Natural killer cell (primary cell): ENCODE measurements around the gene FAM210A. TPM values are rescaled to one million over a fixed set of nuclear protein-coding genes. Genes with fewer than 3 reads are reported as not detected.
"Not testable (repeated sequence)": the region's sequence is repeated elsewhere in the genome, so short reads cannot be mapped to it uniquely, and the experiment has no call there.

Source experiments
- ATAC-seq, 3 donors: fragments of 150-1000 bp in 2 of 3; fragments of 200-7000 bp in 1 of 3; cut with Tn5 transposase; 1 replicate in 1 of 3; 2 replicates in 2 of 3; pipeline ENCODE4 v1.10.0; 2021; ENCODE audit warnings: mild to moderate bottlenecking in 2 of 3, moderate library complexity in 2 of 3
- DNase-seq, 2 donors: peaks; one replicate each; pipeline versions ENCODE4 v3.0.0 to v3.0.0-alpha.2; 2013 to 2021; ENCODE audit warnings: mixed read lengths in 1 of 2
- H3K27ac ChIP-seq: one replicate; pipeline ENCODE4 v1.5.1; 2013; ENCODE audit warnings: mild to moderate bottlenecking, low read length
- H3K27me3 ChIP-seq: one replicate; pipeline ENCODE4 v1.6.1; 2013; ENCODE audit warnings: low read length; ENCODE audit not compliant: control insufficient read depth, insufficient read depth
- H3K36me3 ChIP-seq: one replicate; pipeline ENCODE4 v1.6.1; 2013; ENCODE audit warnings: low read length; ENCODE audit not compliant: control insufficient read depth, insufficient read depth
- H3K4me1 ChIP-seq: one replicate; pipeline ENCODE4 v1.6.1; 2013; ENCODE audit warnings: low read length; ENCODE audit not compliant: control insufficient read depth, insufficient read depth
- H3K4me3 ChIP-seq: one replicate; pipeline ENCODE4 v1.5.1; 2013; ENCODE audit warnings: low read length
- H3K9me3 ChIP-seq: one replicate; pipeline ENCODE4 v1.6.1; 2013; ENCODE audit warnings: low read length; ENCODE audit not compliant: control insufficient read depth, insufficient read depth
- H3K27ac Mint-ChIP-seq, 2 donors: one replicate each; pipeline ENCODE4 v1.8.0; 2022; ENCODE audit warnings: mild to moderate bottlenecking in 2 of 2, mixed read lengths in 2 of 2, moderate library complexity in 1 of 2
- H3K27me3 Mint-ChIP-seq, 2 donors: one replicate each; pipeline ENCODE4 v1.8.0; 2022; ENCODE audit warnings: low read depth in 2 of 2, mixed read lengths in 2 of 2
- H3K36me3 Mint-ChIP-seq: one replicate; pipeline ENCODE4 v1.8.0; 2022; ENCODE audit warnings: mixed read lengths
- H3K4me1 Mint-ChIP-seq, 2 donors: one replicate each; pipeline ENCODE4 v1.8.0; 2022; ENCODE audit warnings: mixed read lengths in 2 of 2
- H3K4me3 Mint-ChIP-seq: one replicate; pipeline ENCODE4 v1.8.0; 2022; ENCODE audit warnings: mild to moderate bottlenecking, moderate library complexity, mixed read lengths
- H3K9me3 Mint-ChIP-seq, 2 donors: one replicate each; pipeline ENCODE4 v1.8.0; 2022; ENCODE audit warnings: mixed read lengths in 2 of 2
- CTCF ChIP-seq: fragments of 200-600 bp; IDR thresholded peaks from one replicate; pipeline ENCODE4 v1.8.0; 2022; ENCODE audit warnings: antibody characterized with exemption
- WGBS: methylation state at CpG from one replicate; pipeline ENCODE4 v1.1.7; 2013; ENCODE audit warnings: missing lambda C conversion rate; ENCODE audit not compliant: insufficient coverage; 5-methylcytosine and 5-hydroxymethylcytosine counted together
- intact Hi-C: fragments of 100-400 bp; cut with micrococcal nuclease; formaldehyde crosslinking; loops from one replicate; pipeline ENCODE4 v1.14.2; 2022
- total RNA-seq, 4 donors: library from RNA; stranded (reverse); fragments of 120-200 nt in 1 of 4; gene quantifications; one replicate each; pipeline versions ENCODE4 v1.2.3 to v1.2.4, GENCODE V29; 2013 to 2022

Gene FAM210A
- total RNA-seq, 3 donors from 2014 or later (not counting 1 experiment from before 2014, with no cell fraction given), result 5.4 to 11.2 (median 9.2) TPM

GRCh38 chr18:13696961-13697360 is 29.4 kb downstream of the FAM210A start:
- WGBS, result 91% methylated on average over 2 of the region's 3 CpGs
- Mint-ChIP-seq H3K36me3 (no peaks in the 10 kb centered on the region), H3K27ac (no peak overlapping the region), H3K4me3 (no peak overlapping the region), H3K4me1 (peaks cover 45 to 64% of the 10 kb centered on the region in 2 donors), H3K27me3 (no peaks in the 10 kb centered on the region), H3K9me3 (peaks cover 0 to under 1% of the 10 kb centered on the region in 2 donors)
- H3K36me3 ChIP-seq, result no peaks in the 10 kb centered on the region
- no peak for ATAC-seq
- intact Hi-C loops, result no loop called here
- TF ChIP-seq CTCF, result no peak
- no peak overlapping the region for H3K4me3 ChIP-seq
- no peaks in the 10 kb centered on the region for H3K4me1 ChIP-seq
- H3K27ac ChIP-seq, result no peak overlapping the region
- no peaks in the 10 kb centered on the region for H3K27me3 ChIP-seq
- no peak for DNase-seq
- no peaks in the 10 kb centered on the region for H3K9me3 ChIP-seq

GRCh38 chr18:13695337-13695736 is 31.0 kb downstream of the FAM210A start:
- H3K36me3 Mint-ChIP-seq, result not testable (repeated sequence)

GRCh38 chr18:13690060-13690459 is 36.3 kb downstream of the FAM210A start:
- H3K27me3 ChIP-seq, H3K9me3 ChIP-seq, DNase-seq, H3K4me3 Mint-ChIP-seq, H3K36me3 ChIP-seq, ATAC-seq, H3K9me3 Mint-ChIP-seq, H3K4me3 ChIP-seq, H3K27me3 Mint-ChIP-seq, H3K27ac ChIP-seq, H3K4me1 ChIP-seq, intact Hi-C loops, H3K36me3 Mint-ChIP-seq, H3K27ac Mint-ChIP-seq: not testable (repeated sequence)
- H3K4me1 Mint-ChIP-seq, result peaks cover 52 to 83% of the 10 kb centered on the region in 2 donors
- WGBS, result 96% methylated on average over 9 of the region's 9 CpGs

More at GRCh38 chr18:13695337-13695736, 31.0 kb downstream of the FAM210A start:
- H3K27ac ChIP-seq, ATAC-seq, H3K27me3 ChIP-seq, H3K4me3 Mint-ChIP-seq, H3K9me3 ChIP-seq, H3K27me3 Mint-ChIP-seq, DNase-seq, H3K4me3 ChIP-seq, intact Hi-C loops, H3K27ac Mint-ChIP-seq, H3K4me1 ChIP-seq, H3K9me3 Mint-ChIP-seq, H3K36me3 ChIP-seq: not testable (repeated sequence)
- H3K4me1 Mint-ChIP-seq, result peaks cover 39 to 68% of the 10 kb centered on the region in 2 donors
- WGBS, result 100% methylated on average over 1 of the region's 5 CpGs

- DNase-seq (no peak), ATAC-seq (no peak)
- Mint-ChIP-seq H3K27ac (no peak overlapping the region), H3K27me3 (no peaks in the 10 kb centered on the region), H3K4me1 (peaks cover 56 to 82% of the 10 kb centered on the region in 2 donors), H3K4me3 (no peak overlapping the region), H3K9me3 (peaks cover 0 to 7% of the 10 kb centered on the region in 2 donors), H3K36me3 (no peaks in the 10 kb centered on the region)
- WGBS, result 88% methylated on average over 21 of the region's 21 CpGs
- Histone ChIP-seq H3K36me3 (no peaks in the 10 kb centered on the region), H3K9me3 (no peaks in the 10 kb centered on the region), H3K27ac (no peak overlapping the region), H3K27me3 (no peaks in the 10 kb centered on the region), H3K4me3 (no peak overlapping the region), H3K4me1 (no peaks in the 10 kb centered on the region)
- no peak for TF ChIP-seq CTCF
- intact Hi-C loops, result no loop called here
These were observed 37.9 kb downstream of the FAM210A start for GRCh38 chr18:13688191-13689136.
